ENCODE results near the gene MYCL. TPM values are rescaled to one million over a fixed set of nuclear protein-coding genes. Genes with fewer than 3 reads are reported as not detected.

MYCL gene
- total and polyA plus RNA-seq, 2 of the 4 experiments (the other 2 are of a cell fraction) = 0.72 to 0.87 TPM

DNA sequence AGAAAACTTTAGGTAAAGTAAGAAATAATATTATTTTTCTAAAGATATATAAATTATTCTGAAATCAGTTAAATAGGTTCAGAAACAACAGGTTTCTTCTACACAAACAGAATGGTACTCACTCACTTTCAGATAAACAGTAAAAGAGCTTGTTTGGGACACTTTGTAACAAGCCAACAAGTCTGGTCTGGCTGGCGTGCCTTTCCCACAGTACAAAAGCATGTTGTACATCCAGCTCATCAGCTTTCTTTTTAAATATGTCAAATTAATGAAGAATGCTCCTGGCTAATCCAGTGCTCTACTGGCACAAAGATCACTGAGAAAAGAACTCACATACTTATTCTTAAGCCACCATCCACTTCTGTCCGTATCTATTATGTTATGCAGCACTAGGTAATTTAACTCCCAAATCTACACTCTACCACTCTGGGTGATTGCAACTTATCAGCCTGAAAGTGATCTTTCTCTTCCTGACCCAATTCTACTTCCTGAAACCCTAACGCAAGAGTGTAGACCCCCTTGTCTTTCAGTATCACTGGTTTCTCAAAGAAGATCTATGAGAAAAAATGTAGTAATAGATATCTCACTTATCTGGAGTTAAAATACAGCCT, 51.0 kb downstream of the MYCL start:
- Histone ChIP-seq H4K5ac (ENCODE audit: low read depth, low read length) (no peak overlapping the region), H4K91ac (ENCODE audit: insufficient read depth, low read depth, low read length) (no peak overlapping the region), H3K56ac (ENCODE audit: extremely low read depth, insufficient read depth, low read length) (no peak overlapping the region), H3K27ac (ENCODE audit: insufficient read depth, low read length) (no peak overlapping the region), H2AK9ac (replicated peaks; ENCODE audit: low read depth, low read length, poor library complexity) (no peak overlapping the region), H3K79me1 (ENCODE audit: low read depth in 1 of 2, low read length in 2 of 2) (peaks cover 22 to 43% of the 10 kb centered on the region in 2 experiments; a peak in 3 of 4 replicates), H3K9ac (ENCODE audit: low read depth, low read length) (no peak overlapping the region), H3K14ac (replicated peaks; ENCODE audit: low read depth, low read length) (no peak overlapping the region), H2BK20ac (ENCODE audit: low read depth, low read length) (no peak overlapping the region), H3K18ac (ENCODE audit: low read depth, low read length) (no peak overlapping the region), H3K27me3 (ENCODE audit: control insufficient read depth, insufficient read depth, low read length) (no peaks in the 10 kb centered on the region), H2AK5ac (ENCODE audit: low read depth, low read length) (no peak overlapping the region), H2BK15ac (ENCODE audit: low read depth, low read length) (no peak overlapping the region), H4K8ac (ENCODE audit: low read depth in 2 of 2, low read length in 2 of 2) (no peak overlapping the region), H3K4me2 (ENCODE audit: low read depth, low read length) (no peak overlapping the region), H3K9me1 (ENCODE audit: insufficient read depth, low read length) (peaks cover 14% of the 10 kb centered on the region), H3K4me1 (ENCODE audit: control insufficient read depth, insufficient read depth, low read length) (peaks cover 11% of the 10 kb centered on the region), H2AFZ (replicated peaks; ENCODE audit: low read length, poor library complexity) (no peak overlapping the region), H2BK120ac (ENCODE audit: low read depth, low read length) (no peak overlapping the region), H2BK5ac (ENCODE audit: low read depth, low read length, poor library complexity, severe bottlenecking) (no peak overlapping the region), H3K23ac (ENCODE audit: low read depth, low read length) (no peak overlapping the region), H3K9me3 (ENCODE audit: control insufficient read depth, insufficient read depth, low read length) (no peaks in the 10 kb centered on the region), H3K4ac (ENCODE audit: low read depth, low read length) (no peak overlapping the region), H4K20me1 (ENCODE audit: insufficient read depth, low read length) (peaks cover 14% of the 10 kb centered on the region), H3K4me3 (ENCODE audit: insufficient read depth, low read depth, low read length) (no peak overlapping the region), H3K36me3 (ENCODE audit: control insufficient read depth, insufficient read depth, low read length) (peaks cover 14% of the 10 kb centered on the region)
- no CpG with 5 or more reads among the region's 3 CpGs for WGBS, 2 experiments (ENCODE audit: extremely low coverage in 2 of 2, insufficient read length in 1 of 2)
- ChIA-PET CTCF (interaction anchor here (0.7 kb wide), 1 partner anchor 21 kb away, joined by 3 read pairs; no protein-coding TSS in a partner anchor), POLR2A (ENCODE audit: unreplicated experiment) (no interaction called here)
- no TSS peak for BruUV-seq (replicated peaks)
- DNase-seq (no peak), ATAC-seq (ENCODE audit: low read depth) (no peak)
- dilution Hi-C loops (cut with HindIII; ENCODE audit: low sequenced_read_pairs, unreplicated experiment) (no loop called here), in situ Hi-C loops (cut with MboI; ENCODE audit: low sequenced_read_pairs) (no loop called here), intact Hi-C loops (cut with micrococcal nuclease) (no loop called here)
- TF ChIP-seq, protein P1, sequence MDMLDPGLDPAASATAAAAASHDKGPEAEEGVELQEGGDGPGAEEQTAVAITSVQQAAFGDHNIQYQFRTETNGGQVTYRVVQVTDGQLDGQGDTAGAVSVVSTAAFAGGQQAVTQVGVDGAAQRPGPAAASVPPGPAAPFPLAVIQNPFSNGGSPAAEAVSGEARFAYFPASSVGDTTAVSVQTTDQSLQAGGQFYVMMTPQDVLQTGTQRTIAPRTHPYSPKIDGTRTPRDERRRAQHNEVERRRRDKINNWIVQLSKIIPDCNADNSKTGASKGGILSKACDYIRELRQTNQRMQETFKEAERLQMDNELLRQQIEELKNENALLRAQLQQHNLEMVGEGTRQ (IDR thresholded peaks at IDR 0.05; ENCODE audit: low read depth, low read length) = no peak
- no peak for TF ChIP-seq RAD21 (IDR thresholded peaks at IDR 0.05; ENCODE audit: low read length)
- TF ChIP-seq MAZ (IDR thresholded peaks at IDR 0.05; ENCODE audit: borderline replicate concordance, low read depth, low read length) = no peak
- no peak for TF ChIP-seq CEBPB (IDR thresholded peaks at IDR 0.05; ENCODE audit: low read depth, low read length)
- TF ChIP-seq RFX5 (IDR thresholded peaks at IDR 0.05; ENCODE audit: low read depth, low read length) = no peak
- no peak for TF ChIP-seq FOS (IDR thresholded peaks at IDR 0.05; ENCODE audit: low read depth, low read length)
- TF ChIP-seq NFE2L2 (IDR thresholded peaks at IDR 0.05; ENCODE audit: low read depth, low read length) = no peak
- no peak for TF ChIP-seq MAFK (IDR thresholded peaks at IDR 0.05; ENCODE audit: low read depth, low read length)
- TF ChIP-seq ELK1 (IDR thresholded peaks at IDR 0.05; ENCODE audit: borderline replicate concordance, low read depth, low read length) = no peak
- no peak for TF ChIP-seq CTCF (conservative IDR thresholded peaks at IDR 0.05; ENCODE audit: low read depth, low read length)
- TF ChIP-seq BHLHE40 (IDR thresholded peaks at IDR 0.05; ENCODE audit: low read depth, low read length) = no peak
- TF ChIP-seq SMC3 (IDR thresholded peaks at IDR 0.05; ENCODE audit: low read depth, low read length) = no peak
- TF ChIP-seq MXI1 (IDR thresholded peaks at IDR 0.05; ENCODE audit: borderline replicate concordance, low read depth, low read length) = no peak

Data from IMR-90 (cell line).